NCI-H446 treated with DMSO at 0.1 percent for 48 hours (cell line): ENCODE measurements around the gene SAPCD2.

Experiments used
- DNase-seq: peaks from one replicate; lab custom pipeline; 2025; lab: John Stamatoyannopoulos, UW

Gene SAPCD2

DNA sequence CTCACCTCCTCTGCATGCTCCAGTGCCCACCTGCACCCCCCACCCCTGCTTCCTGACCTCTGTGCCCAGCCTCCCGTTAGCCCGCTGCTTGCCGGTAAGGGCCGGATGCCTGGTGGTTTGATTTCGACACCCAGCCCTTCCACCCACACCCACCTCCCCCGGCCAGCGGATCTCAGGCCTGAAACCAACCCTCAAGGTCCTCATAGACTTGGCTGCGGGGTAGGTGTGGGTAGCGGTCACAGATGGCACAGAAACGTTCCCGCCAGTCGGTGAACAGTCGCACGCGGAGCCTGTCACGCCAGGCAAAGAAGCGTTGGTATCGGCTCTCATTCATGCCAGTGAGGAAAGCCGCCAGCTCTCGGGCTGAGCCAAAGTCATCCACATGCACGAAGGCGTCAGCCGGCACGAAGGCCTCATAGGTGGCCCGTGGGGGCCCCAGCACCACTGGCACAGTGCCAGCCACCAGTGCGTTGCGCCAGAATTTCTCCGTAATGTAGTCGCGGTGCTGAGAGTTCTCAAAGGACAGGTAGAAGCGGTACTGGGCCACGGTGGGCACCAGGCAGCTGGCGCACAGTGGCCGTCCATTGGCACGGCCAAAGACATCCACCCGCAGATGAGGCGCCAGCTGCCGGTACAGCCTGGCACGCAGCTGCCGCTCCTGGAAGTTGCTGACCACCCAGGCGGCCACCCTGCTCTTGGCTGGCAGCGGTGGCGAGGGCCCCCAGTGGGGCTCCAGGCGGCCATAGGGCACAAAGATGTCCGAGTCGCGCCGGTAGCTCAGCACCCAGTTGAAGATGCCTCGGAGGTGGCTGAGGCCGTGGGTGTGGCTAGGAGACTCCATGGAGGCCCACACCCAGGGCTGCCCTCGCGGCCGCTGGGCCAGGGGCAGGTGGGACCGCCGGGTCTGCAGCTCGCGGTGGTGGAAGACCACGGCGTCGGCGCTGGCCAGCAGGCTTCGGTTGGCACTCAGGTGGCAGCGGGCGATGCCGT, 39.5 kb downstream of the SAPCD2 start:
- DNase-seq: no peak

DNA sequence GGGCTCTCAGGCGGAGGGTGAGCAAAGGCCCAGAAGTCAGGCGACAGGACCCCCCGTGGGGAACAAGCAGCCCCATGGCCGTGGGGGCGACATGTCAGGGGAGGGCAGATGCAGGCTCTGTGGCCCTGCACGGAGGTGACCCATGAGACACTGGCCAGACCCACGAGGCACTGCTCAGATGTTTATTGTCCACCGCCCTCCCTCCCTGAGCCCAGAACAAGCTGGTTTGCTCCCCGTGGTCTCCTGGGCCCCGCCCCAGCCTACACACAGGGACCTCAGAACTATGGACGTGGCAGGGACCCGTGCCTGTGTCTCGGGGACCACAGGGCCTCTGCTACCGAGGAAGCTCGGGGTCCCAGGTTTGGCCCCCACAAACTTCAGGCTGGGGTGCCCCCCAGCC, 40.4 kb downstream of the SAPCD2 start:
- no peak for DNase-seq

DNA sequence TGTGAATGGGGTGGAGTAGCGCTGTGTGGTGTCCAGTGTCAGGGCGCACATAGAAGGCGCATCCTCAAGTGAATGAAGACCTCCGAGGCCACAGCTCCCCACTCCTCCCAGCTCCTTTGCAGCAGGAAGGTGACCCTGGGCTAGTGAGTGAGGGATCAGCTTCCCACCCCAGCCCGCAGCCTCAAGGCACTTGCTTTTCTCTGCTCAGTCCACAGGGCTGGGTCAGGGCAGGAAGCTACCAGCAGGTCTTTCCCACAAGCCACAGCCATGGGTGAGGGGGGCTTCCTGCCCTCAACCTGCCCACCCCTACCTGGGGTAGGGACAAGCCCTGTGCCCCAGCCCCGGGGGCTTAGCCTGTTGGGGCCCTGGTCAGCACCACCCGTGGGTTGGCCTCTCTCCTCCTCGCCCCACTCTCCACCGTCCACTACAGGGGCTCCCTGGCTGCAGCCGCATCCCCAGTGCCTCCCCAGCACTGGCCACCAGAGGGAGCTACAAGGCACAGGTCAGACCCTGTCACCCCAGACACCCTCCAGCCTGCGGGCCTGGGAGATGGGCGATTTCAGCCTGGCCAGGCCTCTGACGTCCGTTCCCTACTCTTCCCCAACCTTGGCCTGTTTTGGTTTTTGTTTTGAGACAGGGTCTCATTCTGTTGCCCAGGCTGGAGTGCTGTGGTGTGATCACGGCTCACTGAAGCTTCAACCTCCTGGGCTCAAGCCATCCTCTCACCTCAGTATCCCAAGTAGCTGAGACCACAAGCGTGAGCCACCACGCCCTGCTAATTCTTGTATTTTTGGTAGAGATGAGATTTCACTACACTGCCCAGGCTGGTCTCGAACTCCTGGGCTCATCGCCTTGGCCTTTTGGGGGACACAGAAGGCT, 41.1 kb downstream of the SAPCD2 start:
- no peak for DNase-seq

DNA sequence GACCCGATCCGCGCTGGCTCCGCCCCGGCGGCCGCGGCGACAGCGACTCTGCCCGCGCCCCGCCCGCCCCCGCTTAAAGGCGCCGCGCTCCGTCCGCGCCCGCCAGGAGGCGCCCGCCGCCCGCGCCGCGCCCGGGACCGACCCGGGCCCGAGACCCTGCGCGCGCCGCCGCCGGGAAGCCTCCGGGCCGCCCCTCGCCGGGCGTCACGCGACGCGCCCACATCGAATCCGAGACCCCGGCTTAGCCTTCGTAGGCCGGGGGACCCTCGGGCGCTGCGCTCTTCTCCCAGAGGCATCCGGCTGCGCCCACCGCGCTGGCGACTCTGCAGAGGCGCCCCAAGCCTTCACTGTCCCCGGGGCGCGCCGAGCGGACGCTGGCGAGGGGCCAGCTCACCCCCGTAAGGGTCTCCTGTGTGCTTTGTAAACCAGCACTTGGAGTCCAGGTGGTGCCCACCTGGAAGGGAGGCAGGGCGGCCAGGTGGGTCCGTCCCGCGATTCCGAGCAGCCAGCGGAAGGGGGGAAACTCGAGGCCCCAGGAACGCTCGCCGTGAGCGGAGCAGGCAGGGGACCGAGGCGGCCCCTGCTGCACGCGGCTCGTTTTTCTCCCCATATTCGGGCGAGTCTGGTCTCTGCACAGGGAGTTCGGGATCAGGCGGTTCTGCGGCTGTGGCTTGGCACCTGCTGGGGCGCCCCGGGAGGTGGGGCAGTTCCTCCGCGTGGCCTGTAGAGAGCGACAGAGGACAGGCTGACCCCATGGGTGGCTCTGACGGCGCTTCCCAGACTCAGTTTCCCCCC, 41.9 kb downstream of the SAPCD2 start:
- DNase-seq: no peak

DNA sequence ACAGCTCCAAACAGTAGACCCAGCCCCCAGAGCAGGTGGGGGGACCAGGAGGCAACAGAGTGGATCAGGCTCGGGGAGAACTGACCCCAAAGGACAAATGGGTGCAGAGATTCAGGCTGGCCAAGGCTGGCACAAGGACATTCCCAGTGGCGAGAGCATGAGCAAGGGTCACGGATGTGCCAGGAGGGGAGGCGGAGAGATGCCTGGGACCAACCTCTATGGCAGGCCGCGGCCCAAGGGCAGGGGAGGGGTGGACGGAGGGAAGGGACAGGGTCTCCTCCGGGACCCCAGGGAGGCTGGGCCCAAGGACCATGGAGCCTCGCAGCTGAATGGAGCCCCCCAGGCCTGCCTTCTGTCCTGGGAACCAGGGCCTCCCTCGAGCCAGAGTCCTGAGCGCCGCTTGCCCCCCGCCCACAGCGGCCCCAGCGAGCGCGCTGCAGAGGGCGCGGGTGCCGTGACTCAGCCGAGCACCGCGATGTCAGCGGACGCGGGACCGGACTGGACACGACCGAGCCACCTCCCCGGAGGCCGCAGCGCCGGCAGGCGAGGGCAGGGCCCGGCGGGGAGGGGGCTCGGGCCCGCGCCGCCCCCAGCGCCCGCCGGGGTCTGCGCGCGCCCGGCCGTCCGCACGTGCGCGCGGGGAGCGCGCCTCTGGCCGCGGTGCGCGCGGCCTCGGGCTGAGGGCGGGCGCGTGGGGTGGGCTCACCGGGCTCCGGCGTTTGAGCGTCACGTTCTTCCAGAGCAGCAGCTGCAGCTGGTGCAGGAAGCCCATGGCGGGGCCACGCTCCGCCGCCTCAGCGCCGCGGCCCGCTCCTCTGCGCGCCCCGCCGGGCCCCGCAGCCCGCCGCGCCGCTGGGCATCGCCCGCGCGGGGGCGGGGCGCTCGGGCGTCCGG, 42.7 kb downstream of the SAPCD2 start, which contains the start of gene ABCA2:
TSS of gene ABCA2 (minus strand) at position 869 of the 894 bp plus-strand sequence. CDS start at position 772, 97 bp downstream.
- DNase-seq: no peak

DNA sequence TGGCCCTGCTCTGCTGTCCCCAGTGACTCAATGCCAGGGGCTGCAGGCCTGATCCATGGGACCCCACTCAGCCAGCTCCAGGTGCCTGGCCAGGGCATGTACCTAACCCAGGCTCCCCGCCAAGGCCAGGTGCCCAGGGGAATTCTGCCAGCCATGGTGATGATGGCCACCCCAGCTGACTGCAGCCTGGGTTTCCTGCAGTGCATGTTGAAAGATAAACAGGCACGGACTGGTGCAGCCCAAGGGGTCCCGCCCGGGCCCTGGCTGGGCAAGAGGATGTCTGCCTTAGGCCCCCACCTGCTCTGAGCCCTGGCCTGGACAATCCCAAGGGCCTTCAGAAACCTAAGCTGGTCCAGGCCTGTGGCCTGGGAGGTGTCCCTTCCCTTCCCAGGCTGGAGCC, 43.5 kb downstream of the SAPCD2 start:
- DNase-seq: no peak

DNA sequence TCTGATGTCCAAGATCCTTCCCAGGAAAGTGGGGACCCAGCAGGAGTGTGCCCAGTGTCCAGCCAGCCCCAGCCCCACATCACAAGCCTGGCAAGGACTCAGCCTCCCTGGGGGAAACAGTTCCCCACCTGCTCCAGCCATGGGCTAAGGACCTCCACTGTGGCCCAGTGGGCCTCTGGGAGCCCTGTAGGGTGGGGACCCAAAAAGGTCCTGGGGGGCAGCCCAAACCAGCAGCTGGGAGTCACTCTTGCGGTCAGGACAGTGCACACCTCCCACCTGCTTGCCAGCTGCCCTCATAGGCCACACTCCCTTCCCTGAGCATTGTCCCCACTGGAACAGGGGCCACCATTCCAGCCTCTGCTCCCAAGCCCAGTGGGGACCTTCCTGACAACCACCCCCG, 44.0 kb downstream of the SAPCD2 start:
- no peak for DNase-seq

DNA sequence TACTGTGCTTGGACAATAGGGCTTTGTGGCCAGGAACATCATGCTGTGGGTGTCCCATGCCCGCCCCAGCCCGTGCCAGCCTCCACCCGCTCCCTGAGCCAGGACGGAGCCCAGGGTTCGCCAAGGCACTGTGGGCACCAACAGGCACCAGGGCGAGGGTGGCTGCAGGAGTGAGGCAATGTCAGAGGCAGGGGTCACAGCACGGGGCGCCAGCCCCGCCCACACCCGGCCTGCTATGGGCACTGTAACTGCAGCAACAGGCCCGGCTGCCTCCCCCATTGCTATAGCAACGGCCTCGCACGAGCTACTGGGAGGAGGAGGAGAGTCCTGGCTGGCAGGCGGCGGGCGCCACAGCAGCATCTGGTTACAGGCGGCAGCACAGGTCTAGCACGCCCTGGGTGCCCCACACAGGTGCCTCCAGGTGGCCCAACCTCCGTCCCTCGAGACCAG, 44.8 kb downstream of the SAPCD2 start:
- DNase-seq: no peak

DNA sequence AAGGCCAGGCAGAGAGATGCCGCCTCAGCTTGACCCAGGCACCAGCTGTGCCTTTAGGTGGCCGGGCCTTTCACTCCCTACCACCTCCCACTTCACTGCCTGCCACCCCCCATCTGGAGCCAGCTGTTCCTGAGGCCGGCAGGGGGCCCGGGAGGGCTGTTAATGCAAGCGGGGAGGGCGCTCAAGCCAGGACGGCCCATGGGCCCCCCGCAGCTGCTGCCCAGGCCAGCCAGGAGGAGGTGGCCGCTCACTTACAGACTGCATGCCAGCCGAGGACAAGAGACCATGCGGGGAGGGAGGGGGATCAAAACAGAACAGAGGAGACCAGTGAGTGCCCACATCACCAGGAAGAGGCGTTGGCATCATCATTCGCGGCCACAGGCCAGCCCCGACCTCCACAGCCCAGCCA, 46.8 kb downstream of the SAPCD2 start:
- DNase-seq: no peak

DNA sequence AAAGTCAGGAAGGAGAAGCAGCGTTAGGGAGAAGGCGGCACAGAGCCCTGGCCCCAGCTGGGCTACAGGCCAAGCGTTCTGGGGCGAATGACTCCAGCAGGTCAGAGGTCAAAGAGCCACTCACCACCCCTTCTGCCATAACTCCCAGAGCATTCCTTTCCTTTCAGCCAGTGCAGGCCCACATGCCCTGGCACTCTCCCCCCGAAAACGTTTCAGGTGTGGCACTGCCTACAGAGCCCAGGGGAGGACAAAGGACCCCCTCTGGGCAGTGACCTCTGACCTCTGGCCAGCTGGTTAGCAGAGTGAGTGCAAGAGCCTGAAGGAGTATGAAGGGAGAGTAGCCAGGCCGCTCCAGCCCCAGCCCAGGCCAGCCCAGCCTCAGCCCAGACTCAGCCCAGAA, 47.2 kb downstream of the SAPCD2 start:
- no peak for DNase-seq

DNA sequence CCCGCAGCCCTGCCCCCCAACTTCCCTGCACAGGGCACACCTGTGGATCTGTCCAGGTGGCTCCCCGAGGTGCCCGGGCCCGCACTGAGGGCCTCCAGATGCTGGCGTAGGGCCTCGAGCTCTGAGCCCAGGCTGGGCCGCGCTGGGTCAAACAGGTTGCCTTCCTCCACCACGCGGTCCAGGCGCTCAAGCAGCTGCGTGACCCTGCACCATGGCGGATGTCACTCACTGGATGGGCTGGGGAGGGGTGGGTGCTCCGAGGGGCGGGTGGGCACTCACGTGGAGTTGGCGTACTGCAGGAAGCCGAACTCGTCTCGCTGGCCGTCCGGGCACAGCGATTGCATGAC, 47.7 kb downstream of the SAPCD2 start:
- no peak for DNase-seq

DNA sequence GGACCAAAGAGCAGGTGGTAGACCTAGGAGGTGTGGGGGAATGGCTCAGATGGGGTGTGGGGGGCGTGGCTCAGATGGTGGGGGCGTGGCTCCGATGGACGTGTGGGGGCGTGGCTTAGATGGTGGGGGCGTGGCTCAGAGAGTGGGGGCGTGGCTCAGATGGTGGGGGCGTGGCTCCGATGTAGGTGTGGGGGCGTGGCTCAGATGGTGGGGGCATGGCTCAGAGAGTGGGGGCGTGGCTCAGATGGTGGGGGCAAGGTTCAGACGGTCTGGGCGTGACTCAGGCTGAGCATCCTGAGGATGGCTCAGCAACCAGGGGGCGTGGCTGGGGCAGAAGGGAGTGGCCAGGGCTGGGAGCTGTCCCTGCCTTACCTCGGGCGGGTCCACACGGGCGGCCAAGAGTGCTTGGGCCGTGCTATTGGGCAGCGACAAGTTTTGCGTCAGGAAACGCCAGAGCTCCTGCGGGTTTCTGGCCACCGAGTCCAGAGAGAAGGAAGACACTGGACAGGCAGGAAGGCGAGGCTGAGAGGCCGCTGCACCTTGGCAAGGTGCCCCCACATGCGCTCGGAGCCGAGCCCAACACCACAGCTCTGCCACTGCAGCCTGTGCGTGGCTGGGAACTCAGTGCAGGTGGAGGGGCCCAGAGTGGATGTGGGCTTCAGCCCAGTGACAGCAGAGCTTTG, 48.2 kb downstream of the SAPCD2 start:
- no peak for DNase-seq

DNA sequence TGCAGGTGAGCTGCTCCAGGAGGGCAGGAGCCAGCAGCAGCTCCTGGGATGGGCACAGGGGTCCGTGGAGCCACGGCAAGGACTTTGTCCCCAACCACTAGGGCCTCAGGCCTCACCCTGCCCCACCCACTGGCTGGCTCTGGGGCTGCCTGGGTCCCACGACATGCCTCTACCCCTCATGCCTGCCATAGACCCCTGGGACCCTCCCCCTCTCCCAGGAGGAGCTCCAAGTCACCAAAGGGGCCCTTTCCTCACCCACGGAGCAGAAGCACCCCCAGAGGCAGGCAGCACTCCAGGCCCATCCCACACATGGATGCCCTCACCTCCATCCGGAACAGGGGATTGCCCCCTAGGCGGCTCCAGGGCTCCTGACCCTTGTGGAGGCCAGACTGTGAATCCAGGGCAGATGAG, 48.8 kb downstream of the SAPCD2 start:
- no peak for DNase-seq

DNA sequence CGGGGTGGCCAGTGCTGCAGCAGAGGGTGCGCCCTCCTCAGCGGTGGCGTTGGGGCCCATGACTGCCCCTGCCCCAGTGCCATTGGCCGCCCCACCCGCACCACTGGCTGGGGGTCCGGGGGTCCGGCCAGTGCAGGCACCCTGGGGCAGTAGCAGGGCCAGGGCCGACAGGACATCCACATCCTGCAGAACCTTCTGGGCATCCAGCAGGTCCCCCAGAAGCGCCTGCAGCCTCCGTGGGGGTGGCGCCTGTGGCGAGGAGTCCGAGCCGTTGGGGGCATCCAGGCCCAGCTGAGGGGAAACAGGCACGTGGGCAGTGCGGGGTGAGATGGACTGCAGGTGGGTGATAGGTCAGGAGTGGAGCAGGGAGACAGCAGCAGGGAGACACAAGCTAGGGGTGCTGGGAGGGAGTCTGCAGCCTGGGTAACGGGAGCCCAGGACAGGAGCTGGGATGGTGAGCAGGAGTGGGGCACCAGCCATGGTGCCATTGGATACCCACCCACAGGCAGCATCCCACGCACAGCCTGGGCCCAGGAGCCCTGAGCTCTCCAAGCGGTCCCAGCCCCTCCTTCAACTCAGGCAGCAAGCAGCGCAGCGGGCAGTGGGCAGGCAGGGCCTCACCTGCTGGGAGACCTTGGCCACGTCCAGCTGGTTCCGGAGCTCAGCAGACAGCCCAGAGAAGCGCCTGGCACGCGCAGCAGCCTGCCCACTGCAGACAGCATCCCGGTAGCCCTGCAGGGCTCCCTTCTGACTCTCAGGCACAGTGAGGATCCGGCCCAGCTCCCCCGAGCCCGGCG, 49.4 kb downstream of the SAPCD2 start:
- DNase-seq: no peak

DNA sequence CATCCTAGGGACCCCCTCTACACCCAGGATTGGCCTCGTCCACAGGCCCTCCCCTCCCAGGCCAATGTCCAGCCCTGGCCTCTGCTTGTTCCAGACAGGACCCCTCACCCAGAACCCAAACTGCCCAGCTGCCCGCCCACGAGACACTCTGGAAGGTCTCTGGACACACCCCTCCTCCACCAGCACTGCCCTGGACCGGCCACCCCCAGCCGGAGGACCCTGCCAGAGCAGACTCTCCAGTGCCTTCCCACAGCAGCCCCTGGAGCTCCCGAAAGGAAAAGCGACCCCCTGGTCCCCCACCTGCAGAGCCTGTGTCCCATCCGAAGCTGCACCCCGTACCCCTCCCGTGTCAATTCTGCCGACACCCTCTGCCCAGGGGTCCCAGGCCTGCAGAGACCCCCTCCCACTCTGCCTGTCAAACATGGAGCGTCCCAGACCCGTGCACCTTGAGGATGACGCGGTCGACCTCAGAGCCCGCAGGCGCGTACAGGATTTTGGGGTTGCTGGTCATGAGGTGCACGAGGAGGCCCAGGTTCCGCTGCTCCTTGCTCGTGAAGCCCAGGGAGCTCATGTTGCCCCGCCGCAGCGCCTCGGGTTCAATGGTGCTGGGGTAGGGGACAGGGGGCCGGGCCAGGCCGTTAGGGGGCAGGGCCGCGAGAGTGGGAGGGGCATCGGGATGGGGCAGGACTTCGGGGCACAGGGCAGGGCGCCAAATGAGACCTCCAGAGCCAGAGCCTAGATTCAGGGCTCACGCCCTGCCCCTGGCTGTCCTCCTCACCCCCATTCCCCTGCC, 50.3 kb downstream of the SAPCD2 start:
- DNase-seq: no peak

DNA sequence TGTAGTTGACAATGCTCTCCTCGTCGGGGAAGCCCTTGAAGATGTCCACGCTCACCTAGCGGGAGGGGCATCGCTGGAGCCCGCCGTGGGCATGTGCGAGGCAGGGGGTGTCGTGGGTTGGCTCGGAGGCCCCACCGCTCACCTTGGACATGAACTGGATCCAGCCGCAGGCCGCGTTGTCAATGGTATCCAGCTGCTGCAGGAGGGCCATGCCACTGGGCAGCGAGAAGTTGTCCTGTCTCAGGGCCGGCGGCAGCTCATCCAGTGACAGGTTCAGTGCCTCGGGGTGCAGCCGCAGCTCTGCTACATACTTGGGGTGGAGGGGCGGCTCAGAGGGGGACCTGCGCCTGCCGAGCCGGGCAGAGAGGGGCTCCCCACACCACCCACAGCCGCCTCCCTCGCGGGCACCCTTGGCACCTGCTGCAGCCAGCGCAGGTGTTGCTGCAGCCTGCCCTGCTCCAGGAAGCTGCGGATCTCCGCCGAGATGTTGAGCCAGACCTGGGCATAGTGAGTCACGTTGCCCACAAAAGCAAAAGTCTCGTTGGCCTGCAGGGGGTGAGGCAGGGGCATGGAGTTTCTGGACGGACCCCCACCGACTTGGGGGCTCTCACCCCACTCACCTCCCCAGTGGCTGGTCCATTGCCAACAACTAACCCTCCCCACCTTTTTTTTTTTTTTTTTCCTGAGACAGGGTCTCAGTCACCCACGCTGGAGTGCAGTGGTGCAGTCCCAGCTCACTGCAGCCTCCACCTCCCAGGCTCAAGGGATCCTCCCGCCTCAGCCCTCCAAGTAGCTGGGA, 51.4 kb downstream of the SAPCD2 start:
- DNase-seq: no peak

DNA sequence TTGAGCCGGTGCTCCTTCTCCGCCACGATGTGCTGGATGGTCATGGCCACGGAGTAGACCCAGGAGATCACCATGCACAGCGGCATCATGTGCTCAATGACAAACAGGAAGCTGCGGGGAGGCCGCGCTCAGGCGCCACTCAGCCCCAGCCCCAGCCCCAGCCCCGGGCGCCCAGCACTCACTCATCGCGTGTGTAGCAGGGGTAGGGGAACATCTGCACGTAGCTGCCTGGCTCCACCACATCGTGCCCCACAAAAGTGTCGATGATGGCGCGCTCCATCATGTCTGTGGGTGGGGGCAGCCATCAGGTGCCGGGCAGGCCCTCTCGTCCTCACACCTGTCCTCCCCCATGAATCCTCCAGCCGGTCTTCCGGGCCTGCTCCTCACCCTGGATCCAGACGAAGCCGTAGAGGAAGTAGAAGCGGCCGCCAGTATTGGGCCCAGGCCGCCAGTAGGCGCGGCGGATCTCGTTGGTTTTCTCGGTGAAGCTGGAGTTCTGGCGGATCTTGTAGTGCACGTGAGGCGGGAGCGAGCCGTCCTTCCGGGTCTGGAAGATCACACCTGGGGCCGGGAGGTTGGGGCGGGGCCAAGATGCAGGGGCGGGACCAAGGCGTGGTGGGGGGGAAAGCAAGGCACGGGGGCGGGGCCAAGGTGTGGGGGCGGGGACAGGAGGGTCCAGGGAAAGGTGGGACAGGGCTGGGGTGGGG, 52.4 kb downstream of the SAPCD2 start:
- DNase-seq: no peak
